Peyer's patch (tissue), 4 donors: ENCODE data around the gene TEX264.

ENCODE experiments used
- CTCF ChIP-seq, 6 experiments: fragments of 450-650 bp in 4 of 6; fragments of 200-600 bp in 2 of 6; sonication (generic) in 1 of 6; IDR thresholded peaks; one replicate each; pipeline ENCODE4 v1.5.1; 2017 to 2019; ENCODE audit warnings: antibody characterized with exemption in 6 of 6, mild to moderate bottlenecking in 3 of 6, moderate library complexity in 1 of 6
- POLR2A ChIP-seq, 2 donors: fragments of 450-650 bp; IDR thresholded peaks; one replicate each; pipeline ENCODE4 v1.5.1; 2017; ENCODE audit warnings: antibody characterized with exemption in 2 of 2, mild to moderate bottlenecking in 2 of 2, moderate library complexity in 2 of 2

- TF ChIP-seq POLR2A (IDR thresholded peaks at IDR 0.05), result no peak
- TF ChIP-seq CTCF (IDR thresholded peaks at IDR 0.05), result no peak
Observed at GRCh38 chr3:51709004-51709420, 38.0 kb downstream of the TEX264 start.
